Measurements from ENCODE around the gene FAM241B.

Gene FAM241B

GRCh38 chr10:69652857-69653199 is 22.8 kb downstream of the FAM241B start:
- peaks cover 0 to 20% (median 4%) of the 10 kb centered on the region in 5 experiments for H3K27me3 ChIP-seq (replicated peaks in 2 of 5; ENCODE audit: control insufficient read depth in 4 of 5, insufficient read depth in 5 of 5, low read length in 4 of 5)
- WGBS (ENCODE audit: insufficient coverage), result 100% methylated on average over 2 of the region's 3 CpGs
- CTCF ChIA-PET, result interaction anchor here (0.8 to 2.1 kb wide), 9 partner anchors 8 to 65 kb away, joined by 3 to 8 read pairs (median 3); no protein-coding TSS in a partner anchor

DNA sequence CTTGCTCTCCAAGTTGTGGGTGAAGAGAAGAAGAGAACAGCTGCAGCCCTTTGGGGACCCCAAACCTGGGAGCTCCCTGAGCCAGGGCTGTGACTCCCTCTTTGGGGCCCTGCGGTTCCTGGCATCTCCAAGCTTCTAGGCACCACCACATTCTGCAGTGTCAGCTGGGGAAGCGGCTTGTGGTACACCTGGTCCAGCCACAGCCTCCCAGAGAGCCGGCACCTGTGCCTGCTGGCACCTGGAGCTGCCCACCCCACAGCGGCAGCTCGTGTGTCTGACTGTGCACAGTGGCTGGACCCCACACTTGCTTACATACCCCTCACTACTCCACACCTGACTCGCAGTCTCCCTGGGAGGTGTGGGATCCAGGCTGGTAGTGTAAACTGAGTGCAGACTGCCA is 23.5 kb downstream of the FAM241B start:
- 100% methylated on average over 3 of the region's 6 CpGs for WGBS (ENCODE audit: insufficient coverage)
- Histone ChIP-seq H3K27ac (ENCODE audit: insufficient read depth in 1 of 2, low read depth in 1 of 2, low read length in 2 of 2, poor library complexity in 1 of 2, severe bottlenecking in 2 of 2) (no peak overlapping the region), H3K4me3 (ENCODE audit: control insufficient read depth in 1 of 7, extremely low read depth in 1 of 7, insufficient read depth in 4 of 7, low read depth in 2 of 7, low read length in 6 of 7) (no peak overlapping the region), H3K27me3 (replicated peaks in 2 of 5; ENCODE audit: control insufficient read depth in 4 of 5, insufficient read depth in 5 of 5, low read length in 4 of 5) (peaks cover 0 to 26% (median 7%) of the 10 kb centered on the region in 5 experiments), H3K9me3 (ENCODE audit: control extremely low read depth in 1 of 5, control insufficient read depth in 4 of 5, insufficient read depth in 2 of 5, low read depth in 1 of 5, low read length in 4 of 5) (peaks cover 0 to 7% (median 2%) of the 10 kb centered on the region in 5 experiments), H3K4me1 (ENCODE audit: control extremely low read depth in 1 of 4, control insufficient read depth in 4 of 4, insufficient read depth in 4 of 4, low read length in 3 of 4) (peaks cover 0 to 15% (median 7%) of the 10 kb centered on the region in 4 experiments), H3K36me3 (ENCODE audit: control insufficient read depth in 4 of 4, insufficient read depth in 4 of 4, low read length in 3 of 4) (no peaks in the 10 kb centered on the region)
- no peak for DNase-seq
- CTCF ChIA-PET, result interaction anchor here (0.8 to 2.1 kb wide), 9 partner anchors 8 to 133 kb away, joined by 3 to 8 read pairs (median 3); no protein-coding TSS in a partner anchor
- POLR2A ChIA-PET, result no interaction called here

More at GRCh38 chr10:69652857-69653199, 22.8 kb downstream of the FAM241B start:
- H3K9me3 ChIP-seq (ENCODE audit: control extremely low read depth in 1 of 5, control insufficient read depth in 4 of 5, insufficient read depth in 2 of 5, low read depth in 1 of 5, low read length in 4 of 5), result peaks cover 0 to 7% (median 2%) of the 10 kb centered on the region in 5 experiments
- no peaks in the 10 kb centered on the region for H3K36me3 ChIP-seq (ENCODE audit: control insufficient read depth in 4 of 4, insufficient read depth in 4 of 4, low read length in 3 of 4)
- peaks cover 0 to 15% (median 7%) of the 10 kb centered on the region in 4 experiments for H3K4me1 ChIP-seq (ENCODE audit: control extremely low read depth in 1 of 4, control insufficient read depth in 4 of 4, insufficient read depth in 4 of 4, low read length in 3 of 4)
- H3K4me3 ChIP-seq (ENCODE audit: control insufficient read depth in 1 of 7, extremely low read depth in 1 of 7, insufficient read depth in 4 of 7, low read depth in 2 of 7, low read length in 6 of 7), result no peak overlapping the region
- H3K27ac ChIP-seq (ENCODE audit: insufficient read depth in 1 of 2, low read depth in 1 of 2, low read length in 2 of 2, poor library complexity in 1 of 2, severe bottlenecking in 2 of 2), result no peak overlapping the region
- POLR2A ChIA-PET, result no interaction called here
- DNase-seq, result no peak

- Histone ChIP-seq H3K9me3 (ENCODE audit: control extremely low read depth in 1 of 5, control insufficient read depth in 4 of 5, insufficient read depth in 2 of 5, low read depth in 1 of 5, low read length in 4 of 5) (peaks cover 0 to 7% (median 2%) of the 10 kb centered on the region in 5 experiments), H3K27ac (ENCODE audit: insufficient read depth in 1 of 2, low read depth in 1 of 2, low read length in 2 of 2, poor library complexity in 1 of 2, severe bottlenecking in 2 of 2) (no peak overlapping the region), H3K36me3 (ENCODE audit: control insufficient read depth in 4 of 4, insufficient read depth in 4 of 4, low read length in 3 of 4) (no peaks in the 10 kb centered on the region), H3K4me3 (ENCODE audit: control insufficient read depth in 1 of 7, extremely low read depth in 1 of 7, insufficient read depth in 4 of 7, low read depth in 2 of 7, low read length in 6 of 7) (no peak overlapping the region), H3K4me1 (ENCODE audit: control extremely low read depth in 1 of 4, control insufficient read depth in 4 of 4, insufficient read depth in 4 of 4, low read length in 3 of 4) (peaks cover 0 to 15% (median 6%) of the 10 kb centered on the region in 4 experiments), H3K27me3 (replicated peaks in 2 of 5; ENCODE audit: control insufficient read depth in 4 of 5, insufficient read depth in 5 of 5, low read length in 4 of 5) (peaks cover 0 to 31% (median 7%) of the 10 kb centered on the region in 5 experiments)
- WGBS (ENCODE audit: insufficient coverage), result 86% methylated on average over 18 of the region's 20 CpGs
- CTCF ChIA-PET, result interaction anchor here (1.0 to 2.1 kb wide), 4 partner anchors 10 to 259 kb away, joined by 3 to 9 read pairs (median 4); no protein-coding TSS in a partner anchor
- POLR2A ChIA-PET, result no interaction called here
- DNase-seq, result no peak
Observed at GRCh38 chr10:69655124-69655867, 25.2 kb downstream of the FAM241B start.

DNA sequence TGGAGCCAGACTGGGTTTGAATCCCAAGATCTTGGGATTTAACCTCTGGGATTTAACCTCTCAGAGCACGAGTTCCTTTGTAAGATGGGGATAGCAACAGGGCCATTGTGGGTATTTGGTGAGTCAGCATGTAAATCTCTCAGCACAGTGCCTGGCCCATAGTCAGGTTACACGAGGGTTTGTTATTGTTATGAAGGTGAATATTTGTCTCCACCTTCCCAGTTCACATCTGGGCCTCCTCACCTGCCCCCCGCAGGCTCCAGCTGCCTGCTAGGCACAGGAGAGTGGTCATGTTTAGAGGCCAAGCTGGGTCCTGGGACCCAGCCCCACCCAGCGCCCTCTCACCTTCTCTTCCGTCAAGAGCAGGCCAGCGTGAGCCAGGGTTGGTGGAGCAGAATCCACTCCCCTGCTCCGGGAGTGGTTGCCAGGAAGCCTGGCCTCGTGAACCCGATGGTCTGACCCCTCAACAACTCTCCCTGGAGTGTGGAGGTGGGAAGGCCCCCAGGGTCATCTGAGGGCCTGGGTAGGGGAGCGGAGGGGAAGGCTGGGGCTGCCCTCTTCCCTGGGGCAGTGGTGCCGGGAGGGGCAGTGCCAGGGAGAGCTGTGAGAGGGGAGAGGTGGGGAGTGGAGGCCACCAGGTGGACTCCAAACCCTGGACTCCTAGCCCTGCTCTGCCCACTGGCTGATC is 26.0 kb downstream of the FAM241B start:
- Histone ChIP-seq H3K36me3 (ENCODE audit: control insufficient read depth in 4 of 4, insufficient read depth in 4 of 4, low read length in 3 of 4) (no peaks in the 10 kb centered on the region), H3K27ac (ENCODE audit: insufficient read depth in 1 of 2, low read depth in 1 of 2, low read length in 2 of 2, poor library complexity in 1 of 2, severe bottlenecking in 2 of 2) (no peak overlapping the region), H3K27me3 (replicated peaks in 2 of 5; ENCODE audit: control insufficient read depth in 4 of 5, insufficient read depth in 5 of 5, low read length in 4 of 5) (peaks cover 0 to 31% (median 7%) of the 10 kb centered on the region in 5 experiments), H3K9me3 (ENCODE audit: control extremely low read depth in 1 of 5, control insufficient read depth in 4 of 5, insufficient read depth in 2 of 5, low read depth in 1 of 5, low read length in 4 of 5) (peaks cover 0 to 7% (median 2%) of the 10 kb centered on the region in 5 experiments), H3K4me1 (ENCODE audit: control extremely low read depth in 1 of 4, control insufficient read depth in 4 of 4, insufficient read depth in 4 of 4, low read length in 3 of 4) (peaks cover 0 to 9% (median 2%) of the 10 kb centered on the region in 4 experiments), H3K4me3 (ENCODE audit: control insufficient read depth in 1 of 7, extremely low read depth in 1 of 7, insufficient read depth in 4 of 7, low read depth in 2 of 7, low read length in 6 of 7) (no peak overlapping the region)
- CTCF ChIA-PET, result interaction anchor here (1.4 to 2.1 kb wide), 3 partner anchors 9 to 259 kb away, joined by 3 to 9 read pairs (median 4); no protein-coding TSS in a partner anchor
- POLR2A ChIA-PET, result no interaction called here
- no peak for DNase-seq
- 100% methylated on average over 7 of the region's 11 CpGs for WGBS (ENCODE audit: insufficient coverage)

- CTCF ChIA-PET, result interaction anchor here (1.4 to 1.7 kb wide), 2 partner anchors 10 to 12 kb away, joined by 3 to 5 read pairs; no protein-coding TSS in a partner anchor
- Histone ChIP-seq H3K27ac (ENCODE audit: insufficient read depth in 1 of 2, low read depth in 1 of 2, low read length in 2 of 2, poor library complexity in 1 of 2, severe bottlenecking in 2 of 2) (no peak overlapping the region), H3K4me3 (ENCODE audit: control insufficient read depth in 1 of 7, extremely low read depth in 1 of 7, insufficient read depth in 4 of 7, low read depth in 2 of 7, low read length in 6 of 7) (no peak overlapping the region), H3K27me3 (replicated peaks in 2 of 5; ENCODE audit: control insufficient read depth in 4 of 5, insufficient read depth in 5 of 5, low read length in 4 of 5) (peaks cover 0 to 31% (median 7%) of the 10 kb centered on the region in 5 experiments), H3K36me3 (ENCODE audit: control insufficient read depth in 4 of 4, insufficient read depth in 4 of 4, low read length in 3 of 4) (no peaks in the 10 kb centered on the region), H3K9me3 (ENCODE audit: control extremely low read depth in 1 of 5, control insufficient read depth in 4 of 5, insufficient read depth in 2 of 5, low read depth in 1 of 5, low read length in 4 of 5) (peaks cover 0 to 7% (median 2%) of the 10 kb centered on the region in 5 experiments), H3K4me1 (ENCODE audit: control extremely low read depth in 1 of 4, control insufficient read depth in 4 of 4, insufficient read depth in 4 of 4, low read length in 3 of 4) (peaks cover 0 to 5% (median 0%) of the 10 kb centered on the region in 4 experiments)
- no peak for DNase-seq
- WGBS (ENCODE audit: insufficient coverage), result 30% methylated on average over 3 of the region's 5 CpGs
- POLR2A ChIA-PET, result no interaction called here
Observed at GRCh38 chr10:69656742-69657269, 26.8 kb downstream of the FAM241B start.

DNA sequence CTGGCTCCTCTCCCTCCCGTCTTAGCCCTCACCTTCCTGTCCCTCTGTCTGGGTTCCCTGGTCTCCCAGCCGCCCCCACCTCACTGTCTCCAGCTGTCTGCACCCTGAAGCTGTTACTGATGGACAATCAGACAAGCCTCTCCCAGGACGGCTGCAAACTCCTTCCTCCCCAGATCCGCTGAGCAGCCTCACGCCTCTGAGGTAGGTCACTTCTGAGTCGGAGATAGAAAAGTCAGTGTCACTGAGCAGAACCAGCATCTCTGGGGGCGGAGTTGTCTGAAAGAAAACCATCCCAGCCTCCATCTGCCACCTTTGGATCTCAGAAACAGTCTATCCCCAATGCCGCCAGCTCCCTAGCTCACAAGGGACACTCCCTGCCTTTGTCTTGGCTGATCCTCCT is 27.4 kb downstream of the FAM241B start:
- WGBS (ENCODE audit: insufficient coverage), result 55% methylated on average over 8 of the region's 8 CpGs
- DNase-seq, result no peak
- POLR2A ChIA-PET, result no interaction called here

More for the DNA sequence above, 27.4 kb downstream of the FAM241B start:
- peaks cover 0 to 5% (median 0%) of the 10 kb centered on the region in 4 experiments for H3K4me1 ChIP-seq (ENCODE audit: control extremely low read depth in 1 of 4, control insufficient read depth in 4 of 4, insufficient read depth in 4 of 4, low read length in 3 of 4)
- H3K27ac ChIP-seq (ENCODE audit: insufficient read depth in 1 of 2, low read depth in 1 of 2, low read length in 2 of 2, poor library complexity in 1 of 2, severe bottlenecking in 2 of 2), result no peak overlapping the region
- CTCF ChIA-PET, result interaction anchor here (0.7 to 1.7 kb wide), 3 partner anchors 10 to 15 kb away, joined by 3 to 5 read pairs (median 3); no protein-coding TSS in a partner anchor
- peaks cover 0 to 31% (median 7%) of the 10 kb centered on the region in 5 experiments for H3K27me3 ChIP-seq (replicated peaks in 2 of 5; ENCODE audit: control insufficient read depth in 4 of 5, insufficient read depth in 5 of 5, low read length in 4 of 5)
- H3K4me3 ChIP-seq (ENCODE audit: control insufficient read depth in 1 of 7, extremely low read depth in 1 of 7, insufficient read depth in 4 of 7, low read depth in 2 of 7, low read length in 6 of 7), result no peak overlapping the region
- H3K36me3 ChIP-seq (ENCODE audit: control insufficient read depth in 4 of 4, insufficient read depth in 4 of 4, low read length in 3 of 4), result no peaks in the 10 kb centered on the region
- H3K9me3 ChIP-seq (ENCODE audit: control extremely low read depth in 1 of 5, control insufficient read depth in 4 of 5, insufficient read depth in 2 of 5, low read depth in 1 of 5, low read length in 4 of 5), result peaks cover 0 to 7% (median 2%) of the 10 kb centered on the region in 5 experiments

All from common myeloid progenitor, CD34-positive (primary cell).